Measurements from ENCODE around the gene C5orf15. TPM values are rescaled to one million over a fixed set of nuclear protein-coding genes. Genes with fewer than 3 reads are reported as not detected.

C5orf15 gene
- polyA plus RNA-seq, 1 donor from 2014 or later = 72.3 TPM

DNA sequence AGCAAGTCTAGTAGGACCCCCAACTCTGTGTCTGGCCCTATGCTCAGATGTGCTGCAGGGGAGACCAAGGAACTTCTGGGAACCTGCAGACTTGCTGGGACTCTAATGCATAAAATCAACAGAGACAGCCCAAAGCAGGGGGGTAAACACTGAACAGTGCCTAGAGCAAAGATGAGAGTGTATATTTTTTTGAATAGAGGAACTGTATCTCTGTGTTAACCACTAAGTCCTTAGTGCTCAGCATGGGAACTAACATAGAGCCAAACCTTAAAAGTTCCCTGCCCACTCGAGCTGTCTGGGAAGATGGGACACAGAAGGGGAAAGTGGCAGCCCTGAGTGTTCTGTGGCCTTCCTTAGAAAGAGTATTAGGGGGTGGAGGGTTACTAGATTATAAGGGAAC is 51.9 kb downstream of the C5orf15 start:
- Histone ChIP-seq H3K27ac (ENCODE audit: low read length) (no peak overlapping the region), H3K36me3 (ENCODE audit: insufficient read depth, low read length) (no peaks in the 10 kb centered on the region), H3K4me2 (ENCODE audit: low read length) (no peak overlapping the region), H2AFZ (ENCODE audit: low read depth, low read length) (no peak overlapping the region), H4K20me1 (ENCODE audit: insufficient read depth) (no peaks in the 10 kb centered on the region), H3F3A (ENCODE audit: insufficient read depth, low read length, poor library complexity, severe bottlenecking) (no peaks in the 10 kb centered on the region), H3K9ac (ENCODE audit: low read length) (no peak overlapping the region), H3K9me3 (ENCODE audit: low read length) (no peaks in the 10 kb centered on the region), H3K9me2 (ENCODE audit: insufficient read depth, low read length) (no peaks in the 10 kb centered on the region), H3K79me2 (replicated peaks; ENCODE audit: insufficient read depth, low read length) (no peaks in the 10 kb centered on the region), H3K4me3 (ENCODE audit: low read length) (no peak overlapping the region), H3K27me3 (ENCODE audit: insufficient read depth, low read depth, low read length) (no peaks in the 10 kb centered on the region)
- TF ChIP-seq EP300 (conservative IDR thresholded peaks at IDR 0.05; ENCODE audit: poor library complexity, severe bottlenecking) (no peak), RAD21 (conservative IDR thresholded peaks at IDR 0.05) (no peak), MXI1 (conservative IDR thresholded peaks at IDR 0.05; ENCODE audit: poor library complexity, severe bottlenecking) (no peak), POLR2AphosphoS5 (IDR thresholded peaks at IDR 0.05) (no peak), SMC3 (conservative IDR thresholded peaks at IDR 0.05; ENCODE audit: poor library complexity) (no peak), TAF1 (IDR thresholded peaks at IDR 0.05; ENCODE audit: low read depth) (no peak), EZH2 (IDR thresholded peaks at IDR 0.05; ENCODE audit: borderline replicate concordance, insufficient read depth, low read length, poor library complexity, severe bottlenecking) (no peak)
- TF ChIP-seq, protein P1, sequence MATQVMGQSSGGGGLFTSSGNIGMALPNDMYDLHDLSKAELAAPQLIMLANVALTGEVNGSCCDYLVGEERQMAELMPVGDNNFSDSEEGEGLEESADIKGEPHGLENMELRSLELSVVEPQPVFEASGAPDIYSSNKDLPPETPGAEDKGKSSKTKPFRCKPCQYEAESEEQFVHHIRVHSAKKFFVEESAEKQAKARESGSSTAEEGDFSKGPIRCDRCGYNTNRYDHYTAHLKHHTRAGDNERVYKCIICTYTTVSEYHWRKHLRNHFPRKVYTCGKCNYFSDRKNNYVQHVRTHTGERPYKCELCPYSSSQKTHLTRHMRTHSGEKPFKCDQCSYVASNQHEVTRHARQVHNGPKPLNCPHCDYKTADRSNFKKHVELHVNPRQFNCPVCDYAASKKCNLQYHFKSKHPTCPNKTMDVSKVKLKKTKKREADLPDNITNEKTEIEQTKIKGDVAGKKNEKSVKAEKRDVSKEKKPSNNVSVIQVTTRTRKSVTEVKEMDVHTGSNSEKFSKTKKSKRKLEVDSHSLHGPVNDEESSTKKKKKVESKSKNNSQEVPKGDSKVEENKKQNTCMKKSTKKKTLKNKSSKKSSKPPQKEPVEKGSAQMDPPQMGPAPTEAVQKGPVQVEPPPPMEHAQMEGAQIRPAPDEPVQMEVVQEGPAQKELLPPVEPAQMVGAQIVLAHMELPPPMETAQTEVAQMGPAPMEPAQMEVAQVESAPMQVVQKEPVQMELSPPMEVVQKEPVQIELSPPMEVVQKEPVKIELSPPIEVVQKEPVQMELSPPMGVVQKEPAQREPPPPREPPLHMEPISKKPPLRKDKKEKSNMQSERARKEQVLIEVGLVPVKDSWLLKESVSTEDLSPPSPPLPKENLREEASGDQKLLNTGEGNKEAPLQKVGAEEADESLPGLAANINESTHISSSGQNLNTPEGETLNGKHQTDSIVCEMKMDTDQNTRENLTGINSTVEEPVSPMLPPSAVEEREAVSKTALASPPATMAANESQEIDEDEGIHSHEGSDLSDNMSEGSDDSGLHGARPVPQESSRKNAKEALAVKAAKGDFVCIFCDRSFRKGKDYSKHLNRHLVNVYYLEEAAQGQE (IDR thresholded peaks at IDR 0.05; ENCODE audit: borderline replicate concordance) = no peak
- TF ChIP-seq, protein P2, sequence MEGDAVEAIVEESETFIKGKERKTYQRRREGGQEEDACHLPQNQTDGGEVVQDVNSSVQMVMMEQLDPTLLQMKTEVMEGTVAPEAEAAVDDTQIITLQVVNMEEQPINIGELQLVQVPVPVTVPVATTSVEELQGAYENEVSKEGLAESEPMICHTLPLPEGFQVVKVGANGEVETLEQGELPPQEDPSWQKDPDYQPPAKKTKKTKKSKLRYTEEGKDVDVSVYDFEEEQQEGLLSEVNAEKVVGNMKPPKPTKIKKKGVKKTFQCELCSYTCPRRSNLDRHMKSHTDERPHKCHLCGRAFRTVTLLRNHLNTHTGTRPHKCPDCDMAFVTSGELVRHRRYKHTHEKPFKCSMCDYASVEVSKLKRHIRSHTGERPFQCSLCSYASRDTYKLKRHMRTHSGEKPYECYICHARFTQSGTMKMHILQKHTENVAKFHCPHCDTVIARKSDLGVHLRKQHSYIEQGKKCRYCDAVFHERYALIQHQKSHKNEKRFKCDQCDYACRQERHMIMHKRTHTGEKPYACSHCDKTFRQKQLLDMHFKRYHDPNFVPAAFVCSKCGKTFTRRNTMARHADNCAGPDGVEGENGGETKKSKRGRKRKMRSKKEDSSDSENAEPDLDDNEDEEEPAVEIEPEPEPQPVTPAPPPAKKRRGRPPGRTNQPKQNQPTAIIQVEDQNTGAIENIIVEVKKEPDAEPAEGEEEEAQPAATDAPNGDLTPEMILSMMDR (IDR thresholded peaks at IDR 0.05; ENCODE audit: poor library complexity, severe bottlenecking) = no peak

DNA sequence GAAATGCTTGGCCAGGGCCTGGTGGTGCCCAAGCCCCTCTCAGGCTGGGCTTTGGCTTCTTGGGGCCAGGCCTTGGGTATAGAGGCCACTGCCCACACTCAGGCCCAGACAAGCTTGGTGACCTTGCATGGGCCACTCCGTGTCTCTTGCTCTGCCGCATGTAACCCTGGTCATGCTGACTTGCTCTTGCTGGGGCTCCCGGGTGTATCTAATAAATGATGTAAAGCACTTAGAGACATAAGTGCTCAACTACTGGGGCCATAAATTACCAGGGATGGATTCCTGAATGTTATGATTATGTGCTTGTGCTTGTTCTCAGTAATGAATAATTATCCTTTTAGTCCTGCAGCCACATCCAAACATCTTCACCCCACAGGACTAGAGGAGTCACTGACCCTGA is 54.0 kb downstream of the C5orf15 start:
- no peaks in the 10 kb centered on the region for H3K9me3 ChIP-seq (ENCODE audit: low read length)
- H2AFZ ChIP-seq (ENCODE audit: low read depth, low read length) = no peak overlapping the region
- no peaks in the 10 kb centered on the region for H3K9me2 ChIP-seq (ENCODE audit: insufficient read depth, low read length)
- no peaks in the 10 kb centered on the region for H3F3A ChIP-seq (ENCODE audit: insufficient read depth, low read length, poor library complexity, severe bottlenecking)
- no peak overlapping the region for H3K4me3 ChIP-seq (ENCODE audit: low read length)
- H3K4me2 ChIP-seq (ENCODE audit: low read length) = no peak overlapping the region
- H3K9ac ChIP-seq (ENCODE audit: low read length) = no peak overlapping the region
- no peaks in the 10 kb centered on the region for H4K20me1 ChIP-seq (ENCODE audit: insufficient read depth)
- no peaks in the 10 kb centered on the region for H3K36me3 ChIP-seq (ENCODE audit: insufficient read depth, low read length)
- TF ChIP-seq TAF1 (IDR thresholded peaks at IDR 0.05; ENCODE audit: low read depth) (no peak), SMC3 (conservative IDR thresholded peaks at IDR 0.05; ENCODE audit: poor library complexity) (no peak), EZH2 (IDR thresholded peaks at IDR 0.05; ENCODE audit: borderline replicate concordance, insufficient read depth, low read length, poor library complexity, severe bottlenecking) (no peak), EP300 (conservative IDR thresholded peaks at IDR 0.05; ENCODE audit: poor library complexity, severe bottlenecking) (no peak)
- H3K27me3 ChIP-seq (ENCODE audit: insufficient read depth, low read depth, low read length) = no peaks in the 10 kb centered on the region
- no peak overlapping the region for H3K27ac ChIP-seq (ENCODE audit: low read length)
- H3K79me2 ChIP-seq (replicated peaks; ENCODE audit: insufficient read depth, low read length) = no peaks in the 10 kb centered on the region
